HG03354 (cell line): Measurements from ENCODE around the gene ZIC4.

ENCODE experiments used
- ATAC-seq: cut with Tn5 transposase; IDR thresholded peaks from one replicate; pipeline ENCODE4 v1.9.1; 2021; ENCODE audit warnings: mild to moderate bottlenecking; ENCODE audit not compliant: unreplicated experiment, poor library complexity, severe bottlenecking

ZIC4 gene

GRCh38 chr3:147379651-147380050 lies 26.7 kb downstream of the ZIC4 start:
- ATAC-seq, result no peak

- ATAC-seq, result no peak
Measured at GRCh38 chr3:147377412-147378367, 28.7 kb downstream of the ZIC4 start.

- no peak for ATAC-seq
Measured at GRCh38 chr3:147373301-147373700, 33.0 kb downstream of the ZIC4 start.

- ATAC-seq, result no peak
Measured at GRCh38 chr3:147372525-147373027, 33.8 kb downstream of the ZIC4 start.

- no peak for ATAC-seq
Measured at GRCh38 chr3:147371771-147372340, 34.5 kb downstream of the ZIC4 start.

- ATAC-seq, result no peak
Measured at GRCh38 chr3:147371140-147371539, 35.2 kb downstream of the ZIC4 start.

GRCh38 chr3:147370349-147370748 lies 36.0 kb downstream of the ZIC4 start:
- ATAC-seq, result no peak

- no peak for ATAC-seq
Measured at GRCh38 chr3:147369661-147370123, 36.7 kb downstream of the ZIC4 start.

GRCh38 chr3:147369231-147369630 lies 37.1 kb downstream of the ZIC4 start:
- no peak for ATAC-seq

GRCh38 chr3:147368561-147369221 lies 37.7 kb downstream of the ZIC4 start:
- ATAC-seq, result no peak

GRCh38 chr3:147368151-147368550 lies 38.2 kb downstream of the ZIC4 start:
- no peak for ATAC-seq

- ATAC-seq, result no peak
Measured at GRCh38 chr3:147367676-147368075, 38.7 kb downstream of the ZIC4 start.

GRCh38 chr3:147365196-147366115 lies 40.9 kb downstream of the ZIC4 start:
- ATAC-seq, result no peak

GRCh38 chr3:147364771-147365170 lies 41.6 kb downstream of the ZIC4 start:
- no peak for ATAC-seq

GRCh38 chr3:147361454-147362420 lies 44.6 kb downstream of the ZIC4 start:
- ATAC-seq, result peak; percentile 72

- peak; percentile 63 for ATAC-seq
Measured at GRCh38 chr3:147360646-147361453, 45.5 kb downstream of the ZIC4 start.

- no peak for ATAC-seq
Measured at GRCh38 chr3:147360051-147360439, 46.3 kb downstream of the ZIC4 start.
